LNCAP (cell line): ENCODE results near the gene MACROD2.

Experiments used
- TF ChIP-seq, protein P1 (sequence below): fragments of 450-650 bp; IDR thresholded peaks from 2 replicates; pipeline ENCODE4 v1.5.1; 2017; ENCODE audit warnings: mild to moderate bottlenecking

The MACROD2 gene

DNA sequence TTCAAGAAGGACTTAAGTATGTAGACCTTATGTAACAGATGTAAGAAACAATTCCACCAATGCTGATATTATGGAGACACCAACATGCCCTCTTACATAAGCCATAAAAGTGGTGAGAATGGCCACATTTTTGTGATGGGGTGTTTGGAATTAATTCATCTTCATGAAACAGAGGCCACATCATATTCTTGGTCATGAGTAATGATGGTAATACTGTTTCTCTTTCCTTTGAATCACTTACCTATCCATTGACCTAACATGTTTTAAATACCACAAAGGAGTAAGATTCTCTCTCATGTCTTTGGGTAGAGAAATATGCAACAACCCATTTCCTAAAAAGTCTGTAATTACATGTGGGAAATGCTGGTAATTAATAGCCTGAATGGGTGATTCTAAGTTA lies 887.5 kb downstream of the MACROD2 start:
- TF ChIP-seq, protein P1, sequence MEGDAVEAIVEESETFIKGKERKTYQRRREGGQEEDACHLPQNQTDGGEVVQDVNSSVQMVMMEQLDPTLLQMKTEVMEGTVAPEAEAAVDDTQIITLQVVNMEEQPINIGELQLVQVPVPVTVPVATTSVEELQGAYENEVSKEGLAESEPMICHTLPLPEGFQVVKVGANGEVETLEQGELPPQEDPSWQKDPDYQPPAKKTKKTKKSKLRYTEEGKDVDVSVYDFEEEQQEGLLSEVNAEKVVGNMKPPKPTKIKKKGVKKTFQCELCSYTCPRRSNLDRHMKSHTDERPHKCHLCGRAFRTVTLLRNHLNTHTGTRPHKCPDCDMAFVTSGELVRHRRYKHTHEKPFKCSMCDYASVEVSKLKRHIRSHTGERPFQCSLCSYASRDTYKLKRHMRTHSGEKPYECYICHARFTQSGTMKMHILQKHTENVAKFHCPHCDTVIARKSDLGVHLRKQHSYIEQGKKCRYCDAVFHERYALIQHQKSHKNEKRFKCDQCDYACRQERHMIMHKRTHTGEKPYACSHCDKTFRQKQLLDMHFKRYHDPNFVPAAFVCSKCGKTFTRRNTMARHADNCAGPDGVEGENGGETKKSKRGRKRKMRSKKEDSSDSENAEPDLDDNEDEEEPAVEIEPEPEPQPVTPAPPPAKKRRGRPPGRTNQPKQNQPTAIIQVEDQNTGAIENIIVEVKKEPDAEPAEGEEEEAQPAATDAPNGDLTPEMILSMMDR = no peak

DNA sequence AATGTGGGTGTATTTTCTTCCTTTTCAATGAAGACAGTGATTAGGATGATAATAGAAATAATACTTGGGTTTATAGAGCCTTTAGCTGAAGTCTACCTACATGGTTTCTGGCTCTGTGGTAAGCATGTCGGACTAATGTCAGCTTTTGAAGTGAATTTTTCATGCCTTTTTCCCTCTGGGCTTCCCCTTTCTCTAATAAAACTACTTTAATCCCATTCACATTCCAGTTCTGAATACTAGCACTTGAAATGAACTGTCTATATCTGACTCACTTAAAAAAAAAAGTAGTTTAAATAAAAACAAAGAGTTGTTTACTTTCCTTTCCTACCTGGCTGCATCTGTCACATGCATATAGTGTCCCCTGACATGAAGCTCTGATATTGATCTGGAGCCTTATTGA lies 888.0 kb downstream of the MACROD2 start:
- TF ChIP-seq, protein P1 = no peak

DNA sequence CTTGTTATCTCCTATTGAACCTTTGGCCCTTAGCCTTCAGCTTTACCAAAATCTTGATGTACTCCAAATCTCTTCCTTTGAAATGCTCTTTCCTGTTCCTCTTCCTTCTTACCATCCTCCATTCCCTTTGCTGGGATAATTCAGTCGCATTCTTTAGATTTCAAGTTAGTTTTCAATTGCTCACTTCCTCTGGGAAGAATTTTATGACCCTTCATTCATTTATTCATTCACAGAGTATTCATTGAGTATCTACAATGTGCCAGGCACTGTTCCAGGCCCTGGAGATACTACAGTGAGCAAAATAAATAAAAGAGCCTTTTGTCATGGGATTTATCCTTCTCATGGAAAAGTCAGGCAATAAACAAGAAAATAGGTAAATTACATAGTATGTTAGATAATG lies 890.3 kb downstream of the MACROD2 start:
- TF ChIP-seq, protein P1 = no peak

DNA sequence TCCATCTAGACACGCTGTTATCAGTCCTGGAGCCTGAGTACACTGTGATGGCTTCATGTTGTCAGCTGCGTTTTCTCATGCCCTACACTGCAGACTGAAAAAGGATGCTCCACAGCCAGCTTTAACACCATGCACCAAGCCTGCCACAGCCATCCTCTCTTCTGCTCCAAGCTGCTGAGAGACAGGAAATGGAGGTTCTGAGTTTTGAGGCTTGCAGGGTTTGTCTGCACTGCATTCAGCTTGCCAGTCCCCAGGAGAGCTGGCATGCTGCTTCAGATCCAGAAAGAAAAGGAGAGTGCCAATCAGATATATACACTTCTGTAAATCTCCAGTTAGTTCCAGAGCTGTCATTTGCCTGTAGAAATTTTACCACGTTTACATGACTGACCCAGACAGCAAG lies 892.8 kb downstream of the MACROD2 start:
- TF ChIP-seq, protein P1 = no peak

DNA sequence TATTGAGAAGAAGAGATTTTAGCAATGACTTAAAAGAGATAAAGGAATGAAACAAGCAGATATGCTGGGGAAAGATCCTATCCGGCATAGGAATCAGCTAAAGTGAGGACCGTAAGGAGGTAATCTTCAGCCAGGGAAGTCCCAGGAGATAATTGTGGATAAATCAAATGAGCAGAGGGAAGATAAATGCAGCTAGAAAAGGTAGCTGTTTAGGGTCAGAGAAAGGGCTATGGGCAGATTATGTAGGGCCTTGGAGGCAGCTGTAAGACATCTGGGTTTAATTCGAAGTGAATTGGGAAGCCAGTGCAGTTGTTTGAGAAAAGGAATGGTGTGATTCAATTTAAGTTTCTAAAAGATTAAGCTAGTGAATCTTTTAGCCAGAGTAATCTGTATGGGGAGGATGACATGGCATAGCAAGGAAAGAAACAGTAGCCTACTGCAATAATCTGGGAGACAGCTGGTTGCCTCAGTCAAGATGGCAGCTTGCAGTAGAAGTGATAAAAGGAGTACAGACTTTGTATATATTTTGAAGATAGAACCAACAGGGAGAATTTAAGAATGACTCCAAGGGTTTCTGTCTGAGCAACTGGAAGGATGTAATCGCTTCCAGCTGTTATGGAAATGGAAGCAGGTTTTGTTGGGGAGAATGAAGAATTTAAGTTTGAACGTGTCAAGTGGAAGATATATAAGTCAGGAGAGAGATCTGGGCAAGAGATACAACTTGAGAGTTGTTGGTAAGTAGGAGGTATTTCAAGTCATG lies 894.4 kb downstream of the MACROD2 start:
- TF ChIP-seq, protein P1 = no peak

DNA sequence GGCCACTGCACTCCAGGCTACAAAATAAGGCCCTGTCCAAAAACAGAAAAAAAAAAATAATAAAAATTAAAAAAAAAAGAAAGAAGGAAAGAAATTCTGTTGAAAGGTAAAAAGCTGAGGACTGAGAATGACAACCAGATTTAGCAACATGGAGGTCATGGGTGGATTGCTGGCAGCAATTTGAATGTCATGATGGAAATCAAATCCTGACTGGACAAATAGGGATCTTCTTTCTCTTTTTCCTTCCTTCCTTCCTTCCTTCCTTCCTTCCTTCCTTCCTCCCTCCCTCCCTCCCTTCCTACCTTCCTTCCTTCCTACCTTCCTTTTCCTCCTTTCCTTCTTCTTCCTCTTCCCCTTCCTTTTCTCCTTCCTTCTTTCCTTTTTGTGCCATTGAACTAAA lies 895.4 kb downstream of the MACROD2 start:
- TF ChIP-seq, protein P1 = no peak

DNA sequence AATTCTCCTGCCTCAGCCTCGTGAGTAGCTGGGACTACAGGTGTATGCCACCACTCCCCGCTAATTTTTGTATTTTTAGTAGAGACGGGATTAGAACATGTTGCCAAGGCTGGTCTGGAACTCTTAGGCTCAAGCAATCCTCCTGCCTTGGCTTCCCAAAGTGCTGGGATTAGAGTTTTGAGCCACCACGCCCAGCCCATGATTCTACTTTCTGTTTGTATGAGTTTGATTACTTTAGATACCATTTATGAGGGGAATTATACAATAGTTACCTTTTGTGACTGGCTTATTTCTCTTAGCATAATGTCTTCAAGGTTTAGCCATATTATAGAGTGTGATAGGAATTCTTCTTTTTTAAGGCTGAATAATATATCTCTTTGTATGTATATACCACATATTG lies 897.5 kb downstream of the MACROD2 start:
- TF ChIP-seq, protein P1 = no peak

DNA sequence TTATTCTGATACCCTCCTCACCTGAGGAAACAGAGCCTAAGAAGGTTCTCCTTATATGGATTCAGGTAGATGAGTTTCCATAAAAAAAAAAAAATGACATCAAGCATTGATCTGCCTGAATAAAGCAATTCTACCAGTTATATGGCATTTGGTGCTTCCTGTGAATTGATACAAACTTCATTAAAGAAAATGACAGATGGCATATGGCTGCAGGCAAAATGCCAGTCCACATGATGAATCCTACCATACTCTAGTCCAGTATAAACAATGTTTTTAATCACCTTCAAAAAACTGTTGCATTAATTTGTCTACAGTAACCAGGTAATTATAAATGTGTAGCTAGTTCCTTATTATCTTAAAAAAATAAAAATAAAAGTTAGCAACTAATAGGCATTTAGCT lies 901.3 kb downstream of the MACROD2 start:
- TF ChIP-seq, protein P1 = no peak
